ENCODE results near the gene C2orf66. TPM values are rescaled to one million over a fixed set of nuclear protein-coding genes. Genes with fewer than 3 reads are reported as not detected.

C2orf66 gene
- total RNA-seq, 1 donor from 2014 or later: not detected

DNA sequence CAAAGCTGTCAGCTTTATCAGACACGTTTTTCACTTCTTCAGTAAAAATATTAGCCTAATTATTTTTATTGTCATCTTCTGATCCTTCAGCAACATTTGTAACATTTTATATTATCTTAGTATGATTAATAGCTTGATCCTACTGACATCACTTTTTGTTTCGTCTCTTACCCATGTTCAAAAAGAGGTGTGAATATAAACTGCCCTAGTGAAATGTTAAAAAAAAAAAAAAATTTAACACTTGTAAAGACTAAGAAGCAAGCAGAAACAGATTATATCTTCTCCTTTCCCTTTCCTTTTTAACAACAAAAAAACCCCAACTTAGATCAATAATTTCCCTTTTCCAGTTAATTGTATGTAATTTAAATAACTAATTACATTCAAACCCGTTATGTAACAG, 36.2 kb upstream of the C2orf66 start:
- H3K27ac ChIP-seq: no peak overlapping the region
- DNase-seq (ENCODE audit: extremely low spot score in 2 of 2): no peak
- H3K9me3 ChIP-seq: no peaks in the 10 kb centered on the region
- peaks cover 0 to 10% of the 10 kb centered on the region in 2 donors for H3K36me3 ChIP-seq
- no peak for TF ChIP-seq POLR2A (IDR thresholded peaks at IDR 0.05)
- H3K27me3 ChIP-seq: no peaks in the 10 kb centered on the region
- no peak overlapping the region for H3K4me3 ChIP-seq
- intact Hi-C loops (cut with DNase I): no loop called here
- no peaks in the 10 kb centered on the region for H3K4me1 ChIP-seq

DNA sequence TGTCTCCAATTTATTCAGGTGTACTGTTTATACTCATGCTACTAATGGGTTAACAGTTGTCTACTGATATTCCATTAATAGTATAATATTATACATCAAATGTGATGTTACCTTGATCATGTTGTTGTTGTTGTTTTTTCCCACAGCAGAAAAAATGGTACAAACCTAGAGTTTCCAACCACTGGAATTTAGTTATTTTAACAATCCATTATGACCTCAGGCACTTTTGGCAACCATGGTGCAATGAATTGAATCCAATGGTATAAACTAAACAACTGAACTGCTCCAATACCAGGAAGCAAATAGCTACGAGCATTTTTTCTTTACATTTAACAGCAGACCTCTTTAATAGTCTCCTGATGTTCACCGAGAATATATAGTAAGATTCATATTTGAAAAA, 31.0 kb upstream of the C2orf66 start:
- TF ChIP-seq POLR2A (IDR thresholded peaks at IDR 0.05): no peak
- TF ChIP-seq, protein P1, sequence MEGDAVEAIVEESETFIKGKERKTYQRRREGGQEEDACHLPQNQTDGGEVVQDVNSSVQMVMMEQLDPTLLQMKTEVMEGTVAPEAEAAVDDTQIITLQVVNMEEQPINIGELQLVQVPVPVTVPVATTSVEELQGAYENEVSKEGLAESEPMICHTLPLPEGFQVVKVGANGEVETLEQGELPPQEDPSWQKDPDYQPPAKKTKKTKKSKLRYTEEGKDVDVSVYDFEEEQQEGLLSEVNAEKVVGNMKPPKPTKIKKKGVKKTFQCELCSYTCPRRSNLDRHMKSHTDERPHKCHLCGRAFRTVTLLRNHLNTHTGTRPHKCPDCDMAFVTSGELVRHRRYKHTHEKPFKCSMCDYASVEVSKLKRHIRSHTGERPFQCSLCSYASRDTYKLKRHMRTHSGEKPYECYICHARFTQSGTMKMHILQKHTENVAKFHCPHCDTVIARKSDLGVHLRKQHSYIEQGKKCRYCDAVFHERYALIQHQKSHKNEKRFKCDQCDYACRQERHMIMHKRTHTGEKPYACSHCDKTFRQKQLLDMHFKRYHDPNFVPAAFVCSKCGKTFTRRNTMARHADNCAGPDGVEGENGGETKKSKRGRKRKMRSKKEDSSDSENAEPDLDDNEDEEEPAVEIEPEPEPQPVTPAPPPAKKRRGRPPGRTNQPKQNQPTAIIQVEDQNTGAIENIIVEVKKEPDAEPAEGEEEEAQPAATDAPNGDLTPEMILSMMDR (IDR thresholded peaks at IDR 0.05): no peak
- TF ChIP-seq POLR2AphosphoS5 (IDR thresholded peaks at IDR 0.05; ENCODE audit: insufficient read depth in 1 of 2, low read depth in 1 of 2): no peak
- intact Hi-C loops (cut with DNase I): no loop called here
- Histone ChIP-seq H3K27me3 (no peaks in the 10 kb centered on the region), H3K36me3 (peaks cover 0 to 16% of the 10 kb centered on the region in 2 donors), H3K4me1 (no peaks in the 10 kb centered on the region), H3K27ac (no peak overlapping the region), H3K4me3 (no peak overlapping the region), H3K9me3 (no peaks in the 10 kb centered on the region)
- DNase-seq (ENCODE audit: extremely low spot score in 2 of 2): no peak

DNA sequence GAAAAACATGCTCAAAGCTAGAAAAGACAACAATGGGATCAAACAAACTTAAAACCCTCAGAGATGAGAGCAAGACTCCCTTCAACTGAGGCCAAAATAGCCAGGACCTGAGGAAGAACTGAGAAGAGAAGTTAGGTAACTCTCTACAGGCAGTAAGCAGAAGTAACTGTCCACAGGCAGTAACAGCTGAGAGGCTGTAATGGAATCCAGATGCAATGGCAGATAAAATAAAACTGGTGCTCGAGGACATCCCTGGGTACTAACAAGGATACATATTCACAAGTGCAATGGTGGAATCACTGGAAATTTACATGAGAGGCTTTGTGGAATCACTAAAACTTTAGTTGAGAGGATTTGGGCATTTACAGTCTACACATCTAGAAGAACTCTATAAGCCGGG, 30.4 kb upstream of the C2orf66 start:
- no peaks in the 10 kb centered on the region for H3K9me3 ChIP-seq
- intact Hi-C loops (cut with DNase I): no loop called here
- TF ChIP-seq POLR2AphosphoS5 (IDR thresholded peaks at IDR 0.05; ENCODE audit: insufficient read depth in 1 of 2, low read depth in 1 of 2): no peak
- no peak for TF ChIP-seq POLR2A (IDR thresholded peaks at IDR 0.05)
- TF ChIP-seq, protein P1 (IDR thresholded peaks at IDR 0.05): no peak
- no peak for DNase-seq (ENCODE audit: extremely low spot score in 2 of 2)
- H3K27ac ChIP-seq: no peak overlapping the region
- peaks cover 0 to 16% of the 10 kb centered on the region in 2 donors for H3K36me3 ChIP-seq
- H3K4me3 ChIP-seq: no peak overlapping the region
- no peaks in the 10 kb centered on the region for H3K4me1 ChIP-seq
- H3K27me3 ChIP-seq: no peaks in the 10 kb centered on the region

DNA sequence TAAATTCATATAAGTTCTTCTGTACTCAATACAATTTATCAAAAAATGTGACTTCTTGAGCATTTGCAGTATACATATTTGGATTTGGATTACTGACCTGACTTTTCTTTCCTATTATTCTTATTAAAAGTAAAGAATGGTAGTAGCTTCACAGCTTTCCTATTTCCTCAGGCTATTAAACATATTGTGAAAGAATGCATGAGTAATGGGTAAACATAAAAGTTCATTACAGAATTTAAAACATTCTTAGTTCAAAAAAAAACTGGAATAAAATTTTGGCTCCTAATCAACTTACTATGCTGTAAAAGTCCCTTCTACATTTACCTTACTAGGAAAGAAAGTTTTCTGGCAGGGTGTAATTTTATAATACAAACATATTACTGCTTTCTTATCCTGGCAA, 27.3 kb upstream of the C2orf66 start:
- intact Hi-C loops (cut with DNase I): no loop called here
- H3K36me3 ChIP-seq: peaks cover 0 to 6% of the 10 kb centered on the region in 2 donors
- no peaks in the 10 kb centered on the region for H3K27me3 ChIP-seq
- no peak overlapping the region for H3K27ac ChIP-seq
- H3K4me3 ChIP-seq: no peak overlapping the region
- DNase-seq (ENCODE audit: extremely low spot score in 2 of 2): no peak
- no peaks in the 10 kb centered on the region for H3K9me3 ChIP-seq
- H3K4me1 ChIP-seq: no peaks in the 10 kb centered on the region
- no peak for TF ChIP-seq POLR2A (IDR thresholded peaks at IDR 0.05)
- TF ChIP-seq, protein P1 (IDR thresholded peaks at IDR 0.05): no peak
- no peak for TF ChIP-seq POLR2AphosphoS5 (IDR thresholded peaks at IDR 0.05; ENCODE audit: insufficient read depth in 1 of 2, low read depth in 1 of 2)

DNA sequence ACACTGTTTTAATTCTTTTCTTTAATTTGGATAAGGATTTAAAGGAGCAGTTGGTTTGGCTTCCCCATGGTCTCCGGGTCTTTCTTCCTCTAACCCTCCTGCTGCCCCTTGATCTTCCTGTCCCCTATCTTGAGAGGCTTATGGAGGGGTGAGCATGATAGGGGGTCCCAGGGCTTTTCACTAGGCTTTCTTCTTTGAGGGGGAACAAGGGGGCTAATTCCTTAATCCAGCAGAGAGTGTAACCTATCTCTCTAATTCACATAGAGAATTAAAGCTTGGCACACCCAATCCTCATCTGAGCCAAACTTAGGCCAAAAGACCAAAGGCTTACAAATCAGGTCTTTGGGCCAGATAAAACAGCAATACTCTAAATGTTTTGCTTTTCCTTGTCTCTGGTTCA, 21.5 kb upstream of the C2orf66 start:
- intact Hi-C loops (cut with DNase I): no loop called here
- no peaks in the 10 kb centered on the region for H3K27me3 ChIP-seq
- TF ChIP-seq POLR2AphosphoS5 (IDR thresholded peaks at IDR 0.05; ENCODE audit: insufficient read depth in 1 of 2, low read depth in 1 of 2) (no peak), POLR2A (IDR thresholded peaks at IDR 0.05) (no peak)
- TF ChIP-seq, protein P1 (IDR thresholded peaks at IDR 0.05): no peak

DNA sequence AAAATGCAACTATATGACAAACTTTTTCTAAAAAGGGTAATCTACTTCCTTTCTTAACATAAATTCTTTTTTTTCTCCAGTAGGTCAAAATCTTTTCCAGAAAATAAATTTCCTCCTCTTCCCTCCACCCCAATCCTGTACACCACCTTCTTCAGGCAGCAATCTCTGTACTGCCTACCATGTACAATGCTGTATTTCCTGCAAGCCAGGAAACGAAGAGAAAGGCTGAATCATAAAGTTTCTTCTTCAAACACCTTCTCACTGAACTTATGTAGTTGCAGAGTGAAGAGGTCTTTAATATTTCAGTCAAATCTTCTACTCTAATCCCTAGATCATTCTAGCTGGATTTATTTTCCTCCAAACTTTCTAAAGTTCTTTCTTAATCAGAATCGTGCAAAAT, 18.2 kb upstream of the C2orf66 start:
- Histone ChIP-seq H3K27ac (no peak overlapping the region), H3K27me3 (no peaks in the 10 kb centered on the region), H3K4me3 (no peak overlapping the region), H3K36me3 (no peaks in the 10 kb centered on the region), H3K9me3 (no peaks in the 10 kb centered on the region), H3K4me1 (no peaks in the 10 kb centered on the region)
- TF ChIP-seq POLR2AphosphoS5 (IDR thresholded peaks at IDR 0.05; ENCODE audit: insufficient read depth in 1 of 2, low read depth in 1 of 2) (no peak), POLR2A (IDR thresholded peaks at IDR 0.05) (no peak)
- TF ChIP-seq, protein P1 (IDR thresholded peaks at IDR 0.05): no peak
- no peak for DNase-seq (ENCODE audit: extremely low spot score in 2 of 2)
- intact Hi-C loops (cut with DNase I): no loop called here

More for the DNA sequence above, 21.5 kb upstream of the C2orf66 start:
- no peaks in the 10 kb centered on the region for H3K36me3 ChIP-seq
- H3K9me3 ChIP-seq: no peaks in the 10 kb centered on the region
- no peak overlapping the region for H3K4me3 ChIP-seq
- no peak for DNase-seq (ENCODE audit: extremely low spot score in 2 of 2)
- no peaks in the 10 kb centered on the region for H3K4me1 ChIP-seq
- no peak overlapping the region for H3K27ac ChIP-seq
